NB4 (cell line): ENCODE data around the gene FOXJ1.

Source experiments
- CTCF ChIP-seq: IDR thresholded peaks from one replicate; pipeline ENCODE4 v1.5.1; 2012; ENCODE audit warnings: low read depth, low read length
- MAX ChIP-seq: IDR thresholded peaks from 2 replicates; pipeline ENCODE4 v1.6.1; 2011; ENCODE audit warnings: low read depth, low read length
- POLR2A ChIP-seq: IDR thresholded peaks from 2 replicates; pipeline ENCODE4 v1.6.1; 2011; ENCODE audit warnings: mild to moderate bottlenecking; ENCODE audit not compliant: insufficient read length; ENCODE audit errors: extremely low read depth

GRCh38 chr17:76157759-76158158 lies 16.7 kb upstream of the FOXJ1 start:
- TF ChIP-seq CTCF: no peak
- no peak for TF ChIP-seq MAX
- no peak for TF ChIP-seq POLR2A
